Activated naive CD4-positive, alpha-beta T cell treated with Interleukin-2 at 50 U/mL for 16 hours (primary cell): ENCODE results near the gene CDKAL1.

Source experiments
- DNase-seq: peaks from one replicate; pipeline ENCODE4 v3.0.0-alpha.2; 2020

CDKAL1 gene

DNA sequence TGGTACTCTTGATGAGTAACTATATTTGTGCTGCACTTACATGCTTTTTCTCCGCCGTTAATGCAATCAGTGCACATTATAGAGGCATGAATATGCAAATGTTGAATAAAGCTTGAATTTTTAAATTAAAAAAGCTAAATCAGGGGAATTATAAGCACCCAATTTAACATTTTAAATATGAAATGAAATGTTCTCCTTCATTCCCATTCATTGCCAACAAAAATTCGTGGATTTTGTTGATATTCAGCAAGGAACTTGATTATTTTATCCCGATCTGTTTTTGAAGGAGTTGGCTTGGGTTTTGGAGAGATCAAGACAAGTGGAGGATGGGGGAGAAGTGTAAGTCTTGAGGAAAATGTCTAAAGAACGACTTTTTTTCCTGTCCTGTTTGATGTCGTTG, 740.6 kb downstream of the CDKAL1 start:
- DNase-seq = no peak

DNA sequence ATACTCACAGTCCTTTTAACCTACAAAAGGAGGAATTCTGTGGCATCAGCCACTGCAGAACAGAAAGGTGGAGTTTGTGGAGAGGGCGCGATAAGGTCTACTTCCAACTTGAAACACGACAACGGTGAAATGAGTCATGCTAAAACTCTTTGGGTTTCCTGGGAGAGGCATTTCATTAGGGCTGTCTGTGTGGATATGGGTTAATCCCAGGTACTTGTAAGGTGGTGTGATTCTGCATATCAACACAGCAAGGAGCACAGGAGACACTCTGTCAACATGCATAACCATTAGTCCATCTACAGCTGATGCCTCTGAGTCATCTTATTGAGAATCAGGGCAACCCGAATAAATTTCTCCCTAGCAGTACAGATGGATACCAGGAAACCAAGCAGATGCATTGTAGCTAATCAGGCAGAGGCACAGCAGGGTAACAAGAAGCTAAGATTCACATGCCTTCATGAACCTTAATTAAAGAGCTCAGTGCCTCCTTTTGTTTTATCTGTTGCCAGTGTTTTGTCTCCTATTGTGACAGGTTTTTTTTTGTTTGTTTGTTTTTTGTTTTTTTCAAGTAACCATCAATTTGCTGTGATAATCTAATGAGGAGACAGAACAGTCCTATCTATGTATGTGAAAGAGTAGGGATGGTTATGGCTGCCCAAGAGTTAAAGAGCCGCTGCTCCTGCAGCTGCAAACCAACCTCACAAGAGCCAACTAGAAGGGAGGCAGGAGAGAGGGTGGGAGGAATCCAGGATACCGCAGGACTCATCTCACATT, 743.5 kb downstream of the CDKAL1 start:
- DNase-seq = no peak

- no peak for DNase-seq
These were observed 744.1 kb downstream of the CDKAL1 start for GRCh38 chr6:21278375-21278745.

DNA sequence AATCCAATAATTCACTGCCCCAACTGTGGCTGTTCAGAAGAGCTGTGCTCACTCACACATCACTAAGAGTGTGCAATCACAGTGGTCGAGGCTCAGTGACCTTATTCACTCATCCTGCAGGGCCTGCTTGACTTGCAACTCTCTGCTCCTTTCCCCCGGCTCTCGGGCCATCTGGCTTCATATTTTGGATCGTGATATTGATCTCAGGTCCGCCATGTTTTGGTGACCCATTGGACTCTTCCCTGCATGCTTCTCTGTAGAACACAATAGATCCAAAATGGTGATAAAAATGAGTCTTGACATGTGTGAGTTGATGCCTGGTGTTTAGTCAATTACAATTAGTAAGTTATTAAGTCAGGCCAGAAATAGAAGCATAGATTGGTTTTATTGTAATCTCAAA, 745.4 kb downstream of the CDKAL1 start:
- no peak for DNase-seq

DNA sequence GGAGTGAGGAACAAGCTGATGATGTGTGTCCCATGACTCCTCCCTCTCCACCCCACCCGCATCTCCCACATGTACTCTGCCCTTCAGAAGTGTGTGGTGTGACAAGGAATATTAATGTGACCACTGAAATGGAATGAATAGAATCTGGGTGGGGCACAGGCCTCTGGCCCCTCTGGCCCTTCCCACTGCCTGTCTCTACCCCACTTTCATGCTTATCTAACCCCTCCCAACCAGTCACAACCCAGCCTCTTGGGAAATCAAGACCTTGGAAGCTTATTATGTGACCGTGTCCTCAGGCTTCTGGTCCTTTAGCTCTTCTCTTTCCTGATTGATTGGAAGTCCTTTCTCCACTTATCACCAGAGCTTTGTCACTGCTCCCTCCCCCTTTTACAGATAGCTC, 747.1 kb downstream of the CDKAL1 start:
- DNase-seq = no peak
